Keratinocyte (primary cell): ENCODE measurements around the gene SLC6A17. TPM values are rescaled to one million over a fixed set of nuclear protein-coding genes. Genes with fewer than 3 reads are reported as not detected.

ENCODE experiments used
- DNase-seq: peaks from one replicate; pipeline ENCODE4 v3.0.0-alpha.2; 2011; ENCODE audit warnings: low read depth, missing footprints, low spot score
- FAIRE-seq: peaks from 2 replicates; lab custom pipeline; 2011; peaks lifted over from hg19 to GRCh38; lab: Jason Lieb, UNC
- H2AFZ ChIP-seq: 2 replicates; pipeline ENCODE4 v1.6.0; 2012; ENCODE audit warnings: low read length, control low read depth, inconsistent platforms; ENCODE audit not compliant: control insufficient read depth
- H3K27ac ChIP-seq: 2 replicates; pipeline ENCODE4 v1.5.1; 2011; ENCODE audit warnings: low read length; ENCODE audit not compliant: control insufficient read depth, insufficient read depth
- H3K27me3 ChIP-seq: 3 replicates; pipeline ENCODE4 v1.6.0; 2011; ENCODE audit warnings: low read length; ENCODE audit not compliant: control insufficient read depth, insufficient read depth; ENCODE audit errors: extremely low read depth
- H3K36me3 ChIP-seq, 2 experiments: 2 replicates in 1 of 2; 3 replicates in 1 of 2; pipeline ENCODE4 v1.5.1; 2011; ENCODE audit warnings: low read length in 2 of 2, mild to moderate bottlenecking in 1 of 2; ENCODE audit not compliant: control insufficient read depth in 2 of 2, insufficient read depth in 2 of 2; ENCODE audit errors: extremely low read depth in 1 of 2
- H3K4me1 ChIP-seq: 3 replicates; pipeline ENCODE4 v1.5.1; 2011; ENCODE audit warnings: low read length; ENCODE audit not compliant: control insufficient read depth, insufficient read depth; ENCODE audit errors: extremely low read depth
- H3K4me2 ChIP-seq: 3 replicates; pipeline ENCODE4 v1.6.0; 2011; ENCODE audit warnings: low read depth, low read length; ENCODE audit not compliant: control insufficient read depth, insufficient read depth; ENCODE audit errors: extremely low read depth
- H3K4me3 ChIP-seq, 3 experiments: fragments of 200-600 bp in 1 of 3; sonication (generic) in 1 of 3; 2 replicates in 2 of 3; 3 replicates in 1 of 3; pipeline ENCODE4 v1.5.1; 2011 to 2016; ENCODE audit warnings: low read length in 3 of 3, mild to moderate bottlenecking in 3 of 3, control low read depth in 2 of 3, inconsistent platforms in 1 of 3, low read depth in 1 of 3, mixed read lengths in 1 of 3, mixed run types in 1 of 3, moderate library complexity in 1 of 3; ENCODE audit not compliant: control insufficient read depth in 2 of 3, insufficient read depth in 2 of 3; ENCODE audit errors: extremely low read depth in 1 of 3
- H3K79me2 ChIP-seq: 2 replicates; pipeline ENCODE4 v1.6.0; 2012; ENCODE audit warnings: low read length; ENCODE audit not compliant: control insufficient read depth, insufficient read depth
- H3K9ac ChIP-seq: 3 replicates; pipeline ENCODE4 v1.6.0; 2011; ENCODE audit warnings: low read length; ENCODE audit not compliant: control insufficient read depth, insufficient read depth; ENCODE audit errors: extremely low read depth
- H3K9me1 ChIP-seq: 3 replicates; pipeline ENCODE4 v1.6.0; 2011; ENCODE audit warnings: low read length; ENCODE audit not compliant: control insufficient read depth, insufficient read depth; ENCODE audit errors: extremely low read depth
- H3K9me3 ChIP-seq: 2 replicates; pipeline ENCODE4 v1.5.1; 2012; ENCODE audit warnings: low read depth, low read length; ENCODE audit not compliant: control insufficient read depth
- H4K20me1 ChIP-seq: 3 replicates; pipeline ENCODE4 v1.6.0; 2011; ENCODE audit warnings: low read length; ENCODE audit not compliant: control insufficient read depth, insufficient read depth; ENCODE audit errors: extremely low read depth
- EZH2 ChIP-seq: IDR thresholded peaks from one replicate; pipeline ENCODE4 v1.6.1; 2012; ENCODE audit warnings: inconsistent platforms, mild to moderate bottlenecking, low read length, moderate library complexity
- dilution Hi-C: fragments of 300-500 bp; cut with MboI; formaldehyde crosslinking; loops from one replicate; pipeline ENCODE4 v1.7.0; 2020; ENCODE audit warnings: low sequenced_read_pairs; ENCODE audit not compliant: extremely low pct_ligation_motif_present
- polyA plus RNA-seq, 5 experiments: library from polyadenylated mRNA; depleted of rRNA in 3 of 5; stranded (reverse) in 3 of 5; stranded (forward) in 1 of 5; unstranded in 1 of 5; fragments of >200 nt; gene quantifications; 1 replicate in 1 of 5; 2 replicates in 3 of 5; 3 replicates in 1 of 5; pipeline versions ENCODE4 v1.2.1 to v1.2.3, GENCODE V29; 2011 to 2012; ENCODE audit warnings: missing spikeins in 2 of 5, low read depth in 1 of 5, low replicate concordance in 1 of 5
- TF ChIP-seq, protein P1 (sequence below), 3 experiments: IDR thresholded peaks in 1 of 3; conservative IDR thresholded peaks in 1 of 3; optimal IDR thresholded peaks in 1 of 3; 2 replicates in 2 of 3; 3 replicates in 1 of 3; pipeline versions ENCODE3 to v1.5.1; 2011; ENCODE audit warnings: low read length in 3 of 3, mild to moderate bottlenecking in 3 of 3, moderate library complexity in 2 of 3, control low read depth in 1 of 3, inconsistent platforms in 1 of 3; ENCODE audit not compliant: insufficient read depth in 2 of 3; ENCODE audit errors: extremely low read depth in 1 of 3

SLC6A17 gene
- polyA plus RNA-seq, 1 donor (not counting 4 experiments of a cell fraction or from before 2014, with no cell fraction given), result 0.25 TPM

DNA sequence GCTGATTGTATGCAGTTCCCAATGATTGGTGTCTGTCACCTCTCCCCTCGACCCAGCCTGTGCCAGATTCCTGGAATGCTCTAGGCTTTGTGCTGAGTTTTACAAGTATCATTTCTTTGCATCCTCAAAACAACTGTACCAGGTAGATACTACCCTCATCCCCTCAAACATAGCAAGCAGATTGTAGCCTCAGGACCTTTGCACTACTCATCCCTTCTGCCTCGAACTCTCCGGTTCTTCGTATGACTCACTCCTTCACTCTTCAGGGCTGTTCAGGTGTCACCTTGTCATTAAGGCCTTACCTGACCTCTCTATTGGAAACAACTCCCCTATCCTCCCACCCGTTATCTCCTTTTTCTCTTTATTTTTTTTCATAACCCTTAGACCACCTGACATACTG is 67.8 kb downstream of the SLC6A17 start:
- H3K4me1 ChIP-seq, result no peaks in the 10 kb centered on the region
- H3K9me3 ChIP-seq, result no peaks in the 10 kb centered on the region
- FAIRE-seq (no peak), DNase-seq (no peak)
- H2AFZ ChIP-seq, result no peak overlapping the region
- no peaks in the 10 kb centered on the region for H4K20me1 ChIP-seq
- H3K36me3 ChIP-seq, result no peaks in the 10 kb centered on the region
- H3K27ac ChIP-seq, result no peak overlapping the region
- dilution Hi-C loops, result no loop called here
- no peak overlapping the region for H3K9ac ChIP-seq
- no peak overlapping the region for H3K4me3 ChIP-seq
- no peaks in the 10 kb centered on the region for H3K27me3 ChIP-seq
- H3K9me1 ChIP-seq, result no peaks in the 10 kb centered on the region
- no peaks in the 10 kb centered on the region for H3K79me2 ChIP-seq
- TF ChIP-seq, protein P1, sequence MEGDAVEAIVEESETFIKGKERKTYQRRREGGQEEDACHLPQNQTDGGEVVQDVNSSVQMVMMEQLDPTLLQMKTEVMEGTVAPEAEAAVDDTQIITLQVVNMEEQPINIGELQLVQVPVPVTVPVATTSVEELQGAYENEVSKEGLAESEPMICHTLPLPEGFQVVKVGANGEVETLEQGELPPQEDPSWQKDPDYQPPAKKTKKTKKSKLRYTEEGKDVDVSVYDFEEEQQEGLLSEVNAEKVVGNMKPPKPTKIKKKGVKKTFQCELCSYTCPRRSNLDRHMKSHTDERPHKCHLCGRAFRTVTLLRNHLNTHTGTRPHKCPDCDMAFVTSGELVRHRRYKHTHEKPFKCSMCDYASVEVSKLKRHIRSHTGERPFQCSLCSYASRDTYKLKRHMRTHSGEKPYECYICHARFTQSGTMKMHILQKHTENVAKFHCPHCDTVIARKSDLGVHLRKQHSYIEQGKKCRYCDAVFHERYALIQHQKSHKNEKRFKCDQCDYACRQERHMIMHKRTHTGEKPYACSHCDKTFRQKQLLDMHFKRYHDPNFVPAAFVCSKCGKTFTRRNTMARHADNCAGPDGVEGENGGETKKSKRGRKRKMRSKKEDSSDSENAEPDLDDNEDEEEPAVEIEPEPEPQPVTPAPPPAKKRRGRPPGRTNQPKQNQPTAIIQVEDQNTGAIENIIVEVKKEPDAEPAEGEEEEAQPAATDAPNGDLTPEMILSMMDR (optimal IDR thresholded peaks at IDR 0.05 in 1 of 3, IDR thresholded peaks at IDR 0.05 in 1 of 3, conservative IDR thresholded peaks at IDR 0.05 in 1 of 3; ENCODE audit: extremely low read depth in 1 of 3, insufficient read depth in 2 of 3, low read length in 3 of 3), result no peak
- no peak for TF ChIP-seq EZH2
- no peak overlapping the region for H3K4me2 ChIP-seq

DNA sequence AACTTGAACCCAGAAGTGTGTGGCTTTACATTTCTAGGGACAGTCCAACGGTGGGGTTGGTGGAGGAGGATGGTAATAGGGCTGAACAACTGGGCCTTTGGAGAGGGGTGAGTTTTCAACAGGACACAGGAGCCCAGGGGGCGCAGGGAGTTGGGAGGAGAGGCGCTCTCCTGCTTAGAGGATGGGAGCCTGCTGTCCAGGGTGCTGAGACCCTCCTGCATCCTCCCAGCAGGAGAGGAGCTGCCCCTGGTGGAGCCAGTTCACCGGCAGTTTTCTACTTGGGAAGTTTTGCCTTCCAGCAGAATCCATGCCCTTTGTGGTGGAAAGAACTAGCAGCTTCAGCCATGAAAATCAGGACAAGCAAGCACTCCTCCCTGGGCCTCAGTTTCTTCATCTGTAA is 68.4 kb downstream of the SLC6A17 start:
- dilution Hi-C loops, result no loop called here
- FAIRE-seq, result no peak

More for the DNA sequence above, 68.4 kb downstream of the SLC6A17 start:
- no peaks in the 10 kb centered on the region for H3K27me3 ChIP-seq
- no peaks in the 10 kb centered on the region for H3K9me3 ChIP-seq
- no peak overlapping the region for H3K4me3 ChIP-seq
- H3K79me2 ChIP-seq, result no peaks in the 10 kb centered on the region
- DNase-seq, result no peak
- peaks cover 0 to under 1% of the 10 kb centered on the region in 2 experiments for H3K36me3 ChIP-seq
- no peak overlapping the region for H3K27ac ChIP-seq
- no peak overlapping the region for H3K4me2 ChIP-seq
- TF ChIP-seq, protein P1 (optimal IDR thresholded peaks at IDR 0.05 in 1 of 3, IDR thresholded peaks at IDR 0.05 in 1 of 3, conservative IDR thresholded peaks at IDR 0.05 in 1 of 3; ENCODE audit: extremely low read depth in 1 of 3, insufficient read depth in 2 of 3, low read length in 3 of 3), result no peak
- TF ChIP-seq EZH2, result no peak
- H3K9ac ChIP-seq, result no peak overlapping the region
- H4K20me1 ChIP-seq, result no peaks in the 10 kb centered on the region
- H2AFZ ChIP-seq, result no peak overlapping the region
- no peaks in the 10 kb centered on the region for H3K9me1 ChIP-seq
- no peaks in the 10 kb centered on the region for H3K4me1 ChIP-seq
